HuH-7 (cell line): Measurements from ENCODE around the gene CLDN34.

Experiments
- DNase-seq: peaks from one replicate; pipeline ENCODE4 v3.0.0; 2011; ENCODE audit warnings: low spot score

Gene CLDN34

DNA sequence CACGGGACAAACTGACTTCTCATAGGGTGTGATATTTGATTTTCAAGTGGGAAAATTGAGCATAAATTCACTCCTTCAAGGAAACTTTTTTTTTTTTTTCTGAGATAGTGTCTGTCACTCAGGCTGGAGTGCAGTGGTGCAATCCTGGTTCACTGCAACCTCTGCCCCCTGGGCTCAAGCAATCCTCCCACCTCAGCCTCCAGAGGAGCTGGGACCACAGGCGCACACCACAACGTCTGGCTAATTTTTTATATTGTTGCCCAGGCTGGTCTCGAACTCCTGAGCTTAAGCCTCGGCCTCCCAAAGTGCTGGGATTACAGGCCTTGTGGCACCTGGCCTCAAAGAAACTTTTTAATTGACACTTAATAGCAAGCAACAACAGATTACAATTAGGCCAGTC lies 13.8 kb downstream of the CLDN34 start:
- DNase-seq: no peak

DNA sequence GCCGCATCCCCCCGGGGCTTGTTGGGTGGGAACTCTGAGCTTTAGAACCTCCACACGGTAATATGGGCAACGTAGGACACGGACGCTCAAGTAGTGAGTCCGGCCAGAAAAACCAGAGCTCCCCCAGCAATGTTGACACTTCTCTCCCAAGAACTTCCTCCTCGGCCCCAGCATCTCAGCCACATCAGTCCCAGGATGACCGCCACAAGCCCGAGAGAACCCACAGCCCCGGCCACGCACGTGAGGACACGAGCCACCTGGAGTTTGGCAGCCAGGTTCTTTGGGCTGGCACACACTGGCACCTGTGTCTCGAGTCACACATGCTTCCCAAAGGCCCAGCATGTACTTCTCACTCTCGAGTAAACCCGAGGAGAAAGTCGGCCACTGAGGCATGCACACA lies 16.3 kb downstream of the CLDN34 start:
- DNase-seq: no peak

- DNase-seq: no peak
Measured at GRCh38 chrX:9983846-9984245, 16.7 kb downstream of the CLDN34 start.

- no peak for DNase-seq
Measured at GRCh38 chrX:9988762-9989161, 21.6 kb downstream of the CLDN34 start.

DNA sequence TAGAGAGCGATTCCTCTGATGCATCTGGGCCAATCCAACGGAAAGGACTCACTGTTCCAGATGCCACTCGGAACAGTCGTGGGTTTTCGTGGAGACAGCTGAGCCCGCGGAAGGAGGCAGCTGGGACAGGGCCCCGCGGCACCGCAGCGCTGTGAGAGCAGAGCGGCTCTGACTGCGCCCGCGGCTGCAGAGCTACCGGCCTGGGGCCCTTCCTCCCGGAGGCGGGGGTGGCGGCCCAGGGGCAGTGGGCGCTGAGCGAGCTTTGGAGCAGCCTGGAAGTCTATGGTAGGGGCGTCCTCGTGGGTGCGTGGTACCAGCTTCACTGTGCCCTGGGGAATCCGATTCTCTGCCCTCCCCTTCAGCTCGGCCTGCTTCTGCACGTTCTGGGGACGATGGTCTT lies 24.9 kb downstream of the CLDN34 start:
- DNase-seq: no peak

- no peak for DNase-seq
Measured at GRCh38 chrX:9992724-9993123, 25.6 kb downstream of the CLDN34 start.

DNA sequence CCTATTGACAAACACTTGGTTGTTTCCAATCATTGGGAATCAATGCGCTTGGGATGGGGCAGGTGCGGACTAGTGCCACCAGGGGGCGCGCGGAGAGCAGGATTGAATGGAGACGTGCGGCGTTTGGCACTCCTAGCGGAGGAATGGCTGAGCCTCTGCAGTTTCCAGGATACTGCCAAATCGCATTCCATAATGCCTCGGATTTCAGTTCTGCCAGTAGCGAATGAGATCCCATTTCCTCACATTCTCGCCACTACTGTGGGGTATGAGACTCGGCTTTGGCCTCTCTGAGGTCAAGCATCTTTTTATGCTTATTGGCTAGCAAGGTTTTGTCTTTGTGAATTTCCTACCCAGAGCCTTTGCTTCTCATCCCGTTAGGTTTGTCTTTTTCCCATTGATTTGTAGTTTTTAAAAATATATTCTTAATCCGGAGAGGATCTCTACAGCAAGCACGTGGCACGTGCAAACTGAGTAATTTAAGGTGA lies 28.7 kb downstream of the CLDN34 start:
- peak; percentile 66 for DNase-seq

GRCh38 chrX:9997041-9997440 lies 29.9 kb downstream of the CLDN34 start:
- no peak for DNase-seq

GRCh38 chrX:9997524-9997923 lies 30.4 kb downstream of the CLDN34 start:
- no peak for DNase-seq

DNA sequence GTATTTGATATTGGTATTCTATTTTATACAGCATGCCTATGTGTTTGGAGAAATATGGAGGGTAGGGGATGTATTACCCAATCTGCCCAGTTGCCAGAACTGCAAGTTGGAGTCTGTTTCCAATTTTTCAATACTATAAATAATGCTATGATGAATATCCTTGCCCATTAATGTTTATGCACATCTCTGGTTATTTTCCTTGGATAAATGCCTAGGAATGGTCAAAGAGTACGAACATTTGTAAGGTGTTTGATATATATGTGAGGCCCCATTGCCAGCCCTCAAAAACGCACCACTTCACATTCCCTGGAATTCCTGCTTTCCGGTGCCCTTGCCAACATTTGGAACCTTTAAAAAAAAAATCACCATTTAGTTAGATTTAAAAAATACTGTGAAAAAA lies 34.3 kb downstream of the CLDN34 start:
- no peak for DNase-seq

DNA sequence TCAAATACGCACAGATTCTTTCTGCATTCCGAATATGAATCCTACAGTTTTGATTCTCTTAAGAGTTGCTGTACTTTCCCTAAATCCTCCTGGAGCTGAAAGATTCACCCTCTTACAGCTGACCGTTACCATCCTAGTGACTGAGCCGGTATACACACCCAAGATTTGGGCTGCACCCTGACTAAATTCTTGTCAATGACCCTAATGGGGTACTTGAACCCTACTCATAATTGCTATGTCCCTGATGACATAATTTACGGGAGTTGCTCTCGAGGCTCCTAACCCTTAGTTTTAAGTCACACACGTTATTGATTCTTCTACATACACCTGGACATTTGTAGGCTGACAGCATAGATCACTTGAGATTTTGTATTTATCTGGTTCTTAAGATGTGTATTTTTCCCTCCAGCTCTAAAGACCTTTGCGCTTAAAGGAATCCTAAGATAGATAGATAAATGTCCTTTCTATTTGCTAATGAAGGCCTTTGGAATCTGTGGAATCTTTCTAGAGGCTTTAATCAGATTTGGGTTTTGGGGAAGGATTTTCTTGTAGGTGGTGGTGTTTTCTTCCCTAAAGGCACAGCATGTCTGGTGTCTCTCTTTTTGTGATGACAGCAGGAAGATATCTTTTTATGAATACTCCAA lies 37.8 kb downstream of the CLDN34 start:
- DNase-seq: no peak

DNA sequence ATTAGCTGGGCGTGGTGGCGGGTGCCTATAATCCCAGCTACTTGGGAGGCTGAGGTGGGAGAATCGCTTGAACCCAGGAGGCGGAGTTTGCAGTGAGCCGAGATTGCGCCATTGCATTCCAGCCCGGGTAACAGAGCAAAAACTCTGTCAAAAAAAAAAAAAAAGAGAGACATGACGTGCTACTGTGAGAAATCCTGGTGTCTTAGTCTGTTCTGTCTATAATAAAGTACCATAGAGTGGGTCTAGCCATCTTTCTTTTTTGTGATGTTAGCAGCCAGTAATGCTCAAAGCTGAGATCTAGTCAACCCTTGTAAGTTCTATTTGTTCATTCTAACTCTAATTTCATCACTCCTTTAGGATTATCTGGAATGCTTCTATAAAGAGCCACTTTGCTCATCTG lies 38.9 kb downstream of the CLDN34 start:
- no peak for DNase-seq

DNA sequence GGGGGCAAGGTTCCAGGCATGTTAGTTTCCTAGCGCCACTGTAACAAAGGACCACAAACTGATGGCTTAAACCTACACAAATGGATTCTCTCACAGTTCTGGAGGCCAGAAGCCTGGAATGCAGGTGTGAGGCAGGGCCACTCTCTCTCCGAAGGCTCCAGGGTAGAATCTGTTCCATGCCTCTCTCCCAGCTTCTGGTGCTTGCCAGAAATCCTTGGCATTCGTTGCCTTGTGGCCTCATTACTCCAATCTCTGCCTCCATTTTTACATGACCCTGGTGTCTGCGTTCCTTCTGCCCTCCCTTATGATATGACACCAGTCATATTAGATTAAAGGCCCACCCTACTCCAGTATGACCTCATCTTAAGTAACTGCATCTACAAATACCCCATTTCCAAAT lies 39.6 kb downstream of the CLDN34 start:
- DNase-seq: no peak

DNA sequence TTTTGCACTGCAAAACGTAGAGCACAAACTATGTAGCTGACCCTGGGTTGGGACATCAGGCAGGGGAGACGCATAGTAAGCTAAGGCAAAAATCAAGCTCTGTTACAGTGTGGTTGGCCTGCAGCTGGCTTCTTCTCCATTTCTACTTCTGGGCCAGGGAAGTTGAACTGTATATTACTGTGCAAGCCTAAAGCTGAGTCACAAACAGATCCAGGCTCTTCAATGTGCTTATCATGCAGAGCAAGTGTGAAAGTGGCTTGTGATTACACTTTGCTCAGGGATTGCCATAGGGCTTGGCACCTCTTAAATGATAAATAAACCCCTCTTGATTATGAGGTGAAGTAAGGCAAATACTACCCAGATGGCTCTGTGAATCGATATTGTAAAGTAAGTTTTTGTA lies 40.5 kb downstream of the CLDN34 start:
- no peak for DNase-seq

- DNase-seq: no peak
Measured at GRCh38 chrX:10008483-10009056, 41.4 kb downstream of the CLDN34 start.

DNA sequence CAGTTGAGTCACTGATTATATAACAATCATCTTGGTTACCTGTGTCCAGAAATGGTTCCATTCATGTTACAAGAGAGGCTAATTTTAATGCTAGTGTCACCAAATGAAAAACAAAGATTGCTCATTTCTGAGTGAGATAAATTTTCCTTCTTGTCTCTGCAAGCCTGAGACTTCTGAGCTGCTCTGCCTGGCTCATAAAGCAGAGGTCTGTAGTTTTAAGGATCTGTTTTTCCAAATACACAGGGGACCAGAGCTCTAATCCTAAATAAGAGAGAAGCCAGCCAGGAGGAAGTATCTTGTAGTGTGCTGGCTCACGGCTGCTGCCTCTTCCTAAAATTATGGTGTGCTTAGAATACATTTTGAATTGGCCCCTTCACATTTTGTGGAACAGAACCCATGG lies 42.6 kb downstream of the CLDN34 start:
- no peak for DNase-seq

DNA sequence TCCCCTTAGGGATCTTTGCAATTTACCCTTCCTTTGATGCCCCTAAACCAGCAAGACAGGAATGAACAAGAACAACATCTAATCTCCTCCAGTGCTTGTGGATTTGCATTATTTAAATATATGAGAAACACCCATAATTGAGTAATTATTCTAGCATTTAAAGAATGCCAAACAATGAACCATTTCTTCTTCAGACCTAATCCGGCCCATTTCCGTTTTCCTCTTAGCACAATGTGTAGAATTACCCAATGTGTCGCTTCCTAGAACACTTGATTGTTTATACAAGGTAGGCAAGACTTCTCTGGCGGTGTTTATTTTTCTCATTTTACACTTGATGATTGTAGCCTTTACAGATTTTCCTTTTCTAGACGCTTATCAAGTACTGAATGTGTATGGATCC lies 43.5 kb downstream of the CLDN34 start:
- DNase-seq: no peak

GRCh38 chrX:10011261-10011931 lies 44.2 kb downstream of the CLDN34 start:
- no peak for DNase-seq

GRCh38 chrX:10011991-10012390 lies 44.8 kb downstream of the CLDN34 start:
- no peak for DNase-seq

DNA sequence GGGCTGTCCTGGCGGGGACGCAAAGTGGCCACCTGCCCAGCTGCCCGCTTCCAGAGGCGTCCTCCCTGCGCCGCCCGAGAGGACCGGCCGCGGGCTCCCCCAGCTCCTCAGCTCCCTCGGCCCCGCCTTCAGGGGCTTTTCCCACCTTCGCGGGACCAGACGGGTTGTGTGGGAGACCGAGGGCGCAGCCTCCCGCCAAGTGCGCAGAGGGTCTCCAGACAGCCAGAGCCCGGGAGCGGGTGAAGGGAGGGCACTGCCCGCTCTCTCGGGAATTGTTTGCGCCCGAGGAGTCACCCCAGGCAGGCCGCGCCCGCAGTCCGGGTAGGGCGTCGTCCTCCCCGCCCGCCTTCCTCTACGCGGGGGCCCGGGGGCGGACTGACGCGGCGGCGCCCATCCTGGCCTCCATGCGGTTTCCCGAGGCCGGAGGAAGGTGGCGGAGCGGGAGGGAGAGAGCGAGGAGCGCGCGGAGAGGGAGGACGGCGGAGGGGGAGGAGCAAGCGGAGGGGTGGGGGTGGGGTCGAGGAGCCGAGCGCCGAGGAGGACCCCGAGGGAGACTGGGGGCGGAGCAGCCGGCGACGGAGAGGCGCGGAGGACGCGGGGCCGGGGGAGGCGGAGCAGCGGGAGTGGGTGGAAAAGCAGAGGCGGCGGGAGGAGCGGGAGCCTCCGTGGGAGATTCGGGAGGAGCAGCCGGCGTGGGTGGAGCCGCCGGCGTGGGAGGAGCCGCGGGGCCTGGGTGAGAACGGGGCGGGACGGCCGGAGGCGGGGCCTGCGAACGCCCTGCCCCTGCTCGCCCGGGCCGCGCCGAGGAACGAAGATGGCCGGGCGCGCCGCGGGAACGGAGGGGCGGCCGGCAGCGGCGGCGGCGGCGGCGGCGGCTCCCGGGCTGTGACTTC lies 47.5 kb downstream of the CLDN34 start:
- no peak for DNase-seq

DNA sequence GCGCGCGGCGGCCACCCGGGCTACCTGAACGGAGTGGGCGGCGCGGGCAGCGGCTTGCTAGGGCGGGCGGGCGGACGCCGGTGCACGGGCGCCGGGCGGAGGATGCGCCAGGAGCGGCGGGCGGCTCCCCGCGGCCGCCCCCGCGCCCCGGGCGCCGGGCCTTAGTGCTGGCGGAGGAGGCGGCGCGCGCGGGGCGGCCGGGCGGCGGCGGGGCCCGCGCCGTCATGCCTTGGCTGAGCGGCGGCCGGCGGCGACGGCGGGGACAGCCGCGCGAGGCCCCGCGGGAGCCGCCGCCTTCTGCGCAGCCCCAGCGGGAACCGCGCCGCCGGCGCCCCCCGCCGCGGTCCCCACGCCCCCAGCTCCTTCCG lies 48.2 kb downstream of the CLDN34 start:
- no peak for DNase-seq

DNA sequence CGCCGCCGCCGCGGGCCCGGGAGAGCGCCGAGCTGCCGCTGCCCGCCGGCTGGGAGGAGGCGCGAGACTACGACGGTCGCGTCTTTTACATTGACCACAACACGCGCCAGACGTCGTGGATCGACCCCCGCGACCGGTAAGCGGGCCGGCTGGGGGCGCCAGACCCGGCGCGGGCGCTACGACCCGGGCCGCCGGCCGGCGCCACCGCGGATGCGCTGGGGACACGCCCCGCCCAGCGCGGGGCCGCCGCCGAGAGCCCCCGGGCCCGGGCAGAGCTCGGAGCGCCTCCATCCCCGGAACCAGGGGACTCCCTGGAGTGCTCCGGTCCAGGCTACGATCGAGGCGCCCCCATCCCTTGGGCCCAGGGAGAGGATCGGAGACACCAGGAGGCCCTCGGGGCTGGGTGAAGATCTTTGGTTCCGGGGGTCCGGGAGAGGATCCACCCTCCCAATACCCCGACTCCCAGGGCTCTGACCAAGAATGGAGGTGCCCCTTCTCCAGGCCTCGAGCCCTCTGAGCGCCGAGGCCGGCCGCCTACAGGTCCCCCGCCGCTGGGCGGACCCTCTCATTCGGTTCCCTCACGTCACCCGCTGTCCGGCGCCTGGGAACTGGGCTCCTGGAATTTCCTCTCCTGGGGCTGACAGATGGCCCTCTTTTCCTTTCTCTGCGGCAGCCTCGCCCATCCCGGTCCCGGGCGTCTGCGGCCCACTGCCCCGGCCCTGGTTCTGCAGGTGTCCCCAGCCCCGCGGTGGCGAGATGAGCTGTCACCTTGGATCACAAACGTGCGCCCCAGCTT lies 48.8 kb downstream of the CLDN34 start:
- DNase-seq: no peak
